K562 (cell line): ENCODE data around the gene CBFA2T3. TPM values are rescaled to one million over a fixed set of nuclear protein-coding genes. Genes with fewer than 3 reads are reported as not detected.

Source experiments
- ATAC-seq: fragments of 200-7000 bp; cut with Tn5 transposase; 3 replicates; pipeline ENCODE4 v1.9.1; 2020; ENCODE audit warnings: moderate library complexity
- BruUV-seq: library from RNA; stranded (reverse); fragments of 400-500 nt; replicated peaks from 2 replicates; lab custom pipeline; 2021; lab: Mats Ljungman, UMichigan
- CTCF ChIA-PET: fragments of 300-600 bp; formaldehyde crosslinking; extraction: SDS; loops from one replicate; lab custom pipeline; 2021; ENCODE audit warnings: low intra/inter-chr PET ratio; lab: Yijun Ruan, JAX
- POLR2A ChIA-PET: fragments of 300-600, 350-650 bp; sonication (Branson Sonifier 250); formaldehyde crosslinking; extraction: SDS; loops from one replicate; lab custom pipeline; 2021; ENCODE audit warnings: antibody characterized with exemption, inconsistent platforms; lab: Yijun Ruan, JAX
- DNase-seq, 4 experiments: peaks; one replicate each; pipeline versions ENCODE4 v3.0.0 to v3.0.0-alpha.2; 2011 to 2018; ENCODE audit warnings: low spot score in 3 of 4, mixed read lengths in 3 of 4; ENCODE audit errors: extremely low read depth in 1 of 4
- FAIRE-seq: peaks from 2 replicates; lab custom pipeline; 2011; peaks lifted over from hg19 to GRCh38; lab: Jason Lieb, UNC
- H2AFZ ChIP-seq: 2 replicates; pipeline ENCODE4 v1.6.0; 2011; ENCODE audit warnings: low read depth, low read length, control low read depth, inconsistent platforms
- H3K27ac ChIP-seq: fragments of 200-600 bp; 3 replicates; pipeline ENCODE4 v1.8.0; 2011; ENCODE audit warnings: low read depth, mild to moderate bottlenecking, control low read depth, inconsistent platforms, low read length, moderate library complexity, mixed read lengths; ENCODE audit errors: extremely low read depth
- H3K27me3 ChIP-seq, 2 experiments: fragments of 300-600 bp in 1 of 2; 2 replicates in 1 of 2; 3 replicates in 1 of 2; pipeline versions ENCODE4 v1.6.0 to v1.8.0; 2011; ENCODE audit warnings: inconsistent platforms in 2 of 2, low read length in 2 of 2, mild to moderate bottlenecking in 1 of 2, mixed read lengths in 1 of 2, moderate library complexity in 1 of 2; ENCODE audit not compliant: control insufficient read depth in 2 of 2, insufficient read depth in 2 of 2
- H3K36me3 ChIP-seq: fragments of 300-600 bp; 3 replicates; pipeline ENCODE4 v1.8.0; 2011; ENCODE audit warnings: mild to moderate bottlenecking, low read length, inconsistent platforms; ENCODE audit not compliant: control insufficient read depth, insufficient read depth
- H3K4me1 ChIP-seq, 2 experiments: fragments of 200-600 bp in 1 of 2; replicated peaks in 1 of 2; 2 replicates in 1 of 2; 3 replicates in 1 of 2; pipeline versions ENCODE4 v1.5.1 to v1.8.0; 2011; ENCODE audit warnings: inconsistent platforms in 2 of 2, low read length in 2 of 2, mild to moderate bottlenecking in 1 of 2, mixed read lengths in 1 of 2, moderate library complexity in 1 of 2; ENCODE audit not compliant: control insufficient read depth in 2 of 2, insufficient read depth in 2 of 2
- H3K4me2 ChIP-seq: 2 replicates; pipeline ENCODE4 v1.6.1; 2011; ENCODE audit warnings: low read length, control low read depth, inconsistent platforms, mixed read lengths; ENCODE audit not compliant: insufficient read depth
- H3K4me3 ChIP-seq: fragments of 200-600 bp; sonication (generic), shearing (Covaris generic); 2 replicates; pipeline ENCODE4 v1.5.1; 2016; ENCODE audit warnings: control low read depth, inconsistent platforms
- H3K79me2 ChIP-seq: fragments of 200-600 bp; 3 replicates; pipeline ENCODE4 v1.8.0; 2011; ENCODE audit warnings: low read length, inconsistent platforms; ENCODE audit not compliant: control insufficient read depth, insufficient read depth
- H3K9ac ChIP-seq, 2 experiments: 2 replicates each; pipeline versions ENCODE4 v1.6.0 to v1.6.1; 2011; ENCODE audit warnings: low read depth in 2 of 2, low read length in 2 of 2, control low read depth in 1 of 2, inconsistent platforms in 1 of 2, mild to moderate bottlenecking in 1 of 2, mixed read lengths in 1 of 2; ENCODE audit not compliant: insufficient read depth in 1 of 2
- H3K9me1 ChIP-seq: one replicate; pipeline ENCODE4 v1.6.0; 2011; ENCODE audit warnings: inconsistent platforms, mild to moderate bottlenecking, low read length, moderate library complexity; ENCODE audit not compliant: control insufficient read depth, insufficient read depth
- H3K9me3 ChIP-seq: replicated peaks from 2 replicates; pipeline ENCODE4 v1.5.1; 2011; ENCODE audit warnings: low read depth, low read length, inconsistent platforms; ENCODE audit not compliant: control insufficient read depth, insufficient read depth
- H4K20me1 ChIP-seq: replicated peaks from 2 replicates; pipeline ENCODE4 v1.6.1; 2011; ENCODE audit warnings: low read length, inconsistent platforms, mixed read lengths; ENCODE audit not compliant: control insufficient read depth, insufficient read depth
- CBX1 ChIP-seq: sonication (generic); IDR thresholded peaks from 2 replicates; pipeline ENCODE4 v1.6.1; 2016; ENCODE audit warnings: antibody characterized with exemption, low read depth, mild to moderate bottlenecking
- FOXJ3 ChIP-seq: sonication (generic); formaldehyde crosslinking; IDR thresholded peaks from 2 replicates; pipeline ENCODE4 v1.4.0; 2020; ENCODE audit warnings: mild to moderate bottlenecking, missing genetic modification reagents
- HDAC3 ChIP-seq: fragments of 450-650 bp; IDR thresholded peaks from 2 replicates; pipeline ENCODE4 v1.6.1; 2018; ENCODE audit warnings: borderline replicate concordance, mild to moderate bottlenecking, moderate library complexity; ENCODE audit not compliant: partially characterized antibody
- HMG20B ChIP-seq: fragments of 250-450 bp; sonication (Bioruptor Pico); IDR thresholded peaks from 2 replicates; pipeline ENCODE4 v1.5.0; 2021; ENCODE audit warnings: mild to moderate bottlenecking
- NFIC ChIP-seq: fragments of 450-650 bp; IDR thresholded peaks from 2 replicates; pipeline ENCODE4 v1.6.1; 2017; ENCODE audit warnings: mild to moderate bottlenecking, inconsistent platforms
- SETDB1 ChIP-seq: IDR thresholded peaks from one replicate; pipeline ENCODE4 v1.6.1; 2012; ENCODE audit warnings: low read length, control low read depth, inconsistent platforms
- ZNF408 ChIP-seq: fragments of 250-450 bp; sonication (Bioruptor Pico); IDR thresholded peaks from 2 replicates; pipeline ENCODE4 v1.4.0; 2020; ENCODE audit warnings: low read depth, mild to moderate bottlenecking, moderate library complexity
- WGBS: fragments of 100-300 bp; shearing (Covaris generic); methylation state at CpG from one replicate; pipeline ENCODE4 v1.1.6; 2016; ENCODE audit warnings: low coverage, mixed read lengths; ENCODE audit not compliant: insufficient coverage; ENCODE audit errors: missing lambda C conversion rate; 5-methylcytosine and 5-hydroxymethylcytosine counted together
- in situ Hi-C: fragments of 300-500 bp; cut with MboI; formaldehyde crosslinking; loops from 4 replicates; pipeline ENCODE4 v1.15.0; 2018; ENCODE audit warnings: inconsistent platforms, mixed read lengths
- intact Hi-C: fragments of 100-400 bp; cut with micrococcal nuclease; formaldehyde crosslinking; loops from 2 replicates; pipeline ENCODE4 v1.14.2; 2022
- polyA plus RNA-seq, 8 experiments: library from polyadenylated mRNA; depleted of rRNA in 4 of 8; stranded (reverse) in 5 of 8; unstranded in 3 of 8; fragments of >200 nt; fragmentation: Nextera tagmentation in 2 of 8; fragmentation: Illumina TruSeq in 1 of 8; extraction: Ambion mirVana in 2 of 8; extraction: Trizol in 1 of 8; gene quantifications; 2 replicates each; pipeline versions ENCODE4 v1.2.1 to v1.2.3, GENCODE V29; 2011 to 2014; ENCODE audit warnings: inconsistent platforms in 1 of 8, missing spikeins in 1 of 8
- total RNA-seq, 7 experiments: library from RNA; depleted of rRNA in 6 of 7; stranded (reverse); fragments of >200 nt in 6 of 7; fragmentation: Illumina TruSeq in 2 of 7; extraction: Trizol in 2 of 7; gene quantifications; 2 replicates each; pipeline versions ENCODE4 v1.2.1 to v1.2.3, GENCODE V29; 2011 to 2021; ENCODE audit warnings: low replicate concordance in 1 of 7

CBFA2T3 gene
- total and polyA plus RNA-seq, 9 of the 15 experiments (the other 6 are each of a cell fraction or from before 2014, with no cell fraction given) = 2.3 to 145 (median 6.7) TPM

- Histone ChIP-seq H3K4me2 (peak overlapping the region; percentile 76), H4K20me1 (no peaks in the 10 kb centered on the region; the same call in 1 of the 2 replicates), H3K9me1 (peaks cover 6% of the 10 kb centered on the region), H3K4me3 (peak overlapping the region; percentile 37; the same call in 1 of the 2 replicates), H2AFZ (no peak overlapping the region), H3K9me3 (no peaks in the 10 kb centered on the region)
- POLR2A ChIA-PET = interaction anchor here (0.7 kb wide), 2 partner anchors 258 to 260 kb away, joined by 3 read pairs; no protein-coding TSS in a partner anchor
- TF ChIP-seq SETDB1 = no peak
- TF ChIP-seq ZNF408 (CRISPR knock-in tag) = no peak
- TF ChIP-seq CBX1 = no peak
- TF ChIP-seq HMG20B (CRISPR knock-in tag) = no peak
- no peak for TF ChIP-seq HDAC3
- no peak for TF ChIP-seq NFIC
- TF ChIP-seq FOXJ3 (CRISPR knock-in tag) = no peak
- TF ChIP-seq, all 486 proteins: peak for 0
- BruUV-seq = TSS peak; percentile 42
- H3K4me1 ChIP-seq = peaks cover 8 to 45% of the 10 kb centered on the region in 2 experiments
- H3K79me2 ChIP-seq = peaks cover 23% of the 10 kb centered on the region
- no peaks in the 10 kb centered on the region for H3K27me3 ChIP-seq
- peak overlapping the region; percentile 31 to 93; a peak in 3 of 4 replicates for H3K9ac ChIP-seq
- DNase-seq (no peak), ATAC-seq (no peak), FAIRE-seq (no peak)
- CTCF ChIA-PET = no interaction called here
- no peak overlapping the region for H3K27ac ChIP-seq
- WGBS = 79% methylated on average over 13 of the region's 13 CpGs
- intact Hi-C loops = loop anchor here (2.0 kb wide), 1 partner anchor 43 kb away; no protein-coding TSS in a partner anchor
- H3K36me3 ChIP-seq = peaks cover 33% of the 10 kb centered on the region; the same call in 2 of the 3 replicates
- in situ Hi-C loops = no loop called here
These were observed 121.3 kb downstream of the CBFA2T3 start for GRCh38 chr16:88855736-88856121.
